Renal pelvis (tissue), 4 donors: ENCODE results near the gene SAMD1. TPM values are rescaled to one million over a fixed set of nuclear protein-coding genes. Genes with fewer than 3 reads are reported as not detected.
"Not testable (repeated sequence)": the region's sequence is repeated elsewhere in the genome, so short reads cannot be mapped to it uniquely, and the experiment has no call there.

ENCODE experiments used
- DNase-seq: peaks from one replicate; pipeline ENCODE4 v3.0.0-alpha.2; 2013
- polyA plus RNA-seq, 3 donors: library from polyadenylated mRNA; unstranded; fragments of 120-200 nt; gene quantifications; one replicate each; pipeline ENCODE4 v1.2.1, GENCODE V29; 2013; ENCODE audit not compliant: insufficient read length in 3 of 3

The SAMD1 gene
- polyA plus RNA-seq, 3 donors, result 38.3 to 61.6 (median 47.8) TPM

GRCh38 chr19:14063105-14063504 is 27.4 kb downstream of the SAMD1 start:
- DNase-seq, result no peak

DNA sequence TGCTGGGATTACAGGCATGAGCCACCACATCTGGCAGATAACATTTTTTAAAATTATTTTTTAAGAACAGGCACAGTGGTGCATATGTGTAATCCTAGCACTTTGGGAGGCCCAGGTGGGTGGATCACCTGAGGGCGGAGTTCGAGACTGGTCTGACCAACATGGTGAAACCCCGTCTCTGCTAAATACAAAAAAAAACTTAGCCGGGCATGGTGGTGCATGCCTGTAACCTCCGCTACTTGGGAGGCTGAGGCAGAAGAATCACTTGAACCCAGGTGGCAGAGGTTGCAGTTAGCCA is 28.0 kb downstream of the SAMD1 start:
- no peak for DNase-seq

GRCh38 chr19:14061751-14062557 is 28.6 kb downstream of the SAMD1 start, which contains the start of gene PALM3:
PALM3 (minus strand) TSS chr19:14062076; CDS start chr19:14061980, 96 bp downstream.
- DNase-seq, result peak; percentile 69

DNA sequence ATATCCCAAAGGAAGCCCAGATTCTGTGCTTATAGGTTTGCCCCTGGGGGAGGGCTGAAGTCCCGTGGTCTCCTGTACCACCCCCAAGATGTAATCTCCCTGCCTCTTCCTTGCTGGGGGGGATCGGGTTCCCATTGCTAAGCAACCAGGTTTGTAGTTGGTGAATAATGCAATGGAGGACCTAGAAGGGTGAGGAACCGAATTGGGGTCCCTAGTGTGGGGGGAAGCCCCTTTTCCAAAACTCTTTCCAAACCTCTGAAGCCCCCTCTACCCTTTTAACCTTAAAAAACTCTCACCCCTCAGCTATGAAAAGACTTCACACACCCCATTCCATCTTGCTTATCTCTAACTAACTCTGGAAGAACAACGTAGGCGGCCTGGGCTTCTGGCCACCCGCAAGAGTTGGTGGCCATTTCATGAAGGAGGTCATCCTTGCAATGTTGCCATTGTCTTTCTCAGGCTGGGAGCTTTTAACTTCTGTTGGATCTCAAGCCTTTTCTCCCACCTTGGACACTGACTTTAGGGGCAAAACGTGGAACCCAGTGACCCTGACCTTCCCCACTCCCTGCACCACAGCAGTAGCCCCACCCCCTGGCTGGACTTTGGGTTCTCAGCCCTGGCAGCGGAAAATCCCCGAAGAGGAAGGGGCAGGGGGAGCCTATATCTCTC is 29.3 kb downstream of the SAMD1 start:
- no peak for DNase-seq

GRCh38 chr19:14059652-14060155 is 30.8 kb downstream of the SAMD1 start:
- no peak for DNase-seq

DNA sequence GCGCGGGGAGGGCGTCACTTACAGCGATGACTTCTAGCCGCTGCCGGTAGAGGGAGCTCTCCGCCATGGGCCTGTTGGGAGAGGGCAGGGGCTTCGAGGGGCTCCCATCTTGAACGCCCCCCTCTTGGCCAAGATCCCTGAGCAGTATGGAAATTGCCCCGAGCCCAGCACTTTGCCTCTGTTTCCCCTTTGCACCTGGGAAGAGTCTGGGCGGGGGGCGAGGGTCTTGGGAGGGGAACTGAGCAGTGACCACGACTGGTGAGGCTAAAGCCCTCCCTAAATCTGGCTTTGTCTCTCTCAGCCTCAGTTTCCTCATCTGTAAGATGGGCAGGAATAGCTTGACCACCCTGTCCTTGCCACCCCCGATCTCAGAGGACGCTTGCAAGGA is 31.5 kb downstream of the SAMD1 start:
- no peak for DNase-seq

- DNase-seq, result no peak
These were observed 32.1 kb downstream of the SAMD1 start for GRCh38 chr19:14058182-14059092.

DNA sequence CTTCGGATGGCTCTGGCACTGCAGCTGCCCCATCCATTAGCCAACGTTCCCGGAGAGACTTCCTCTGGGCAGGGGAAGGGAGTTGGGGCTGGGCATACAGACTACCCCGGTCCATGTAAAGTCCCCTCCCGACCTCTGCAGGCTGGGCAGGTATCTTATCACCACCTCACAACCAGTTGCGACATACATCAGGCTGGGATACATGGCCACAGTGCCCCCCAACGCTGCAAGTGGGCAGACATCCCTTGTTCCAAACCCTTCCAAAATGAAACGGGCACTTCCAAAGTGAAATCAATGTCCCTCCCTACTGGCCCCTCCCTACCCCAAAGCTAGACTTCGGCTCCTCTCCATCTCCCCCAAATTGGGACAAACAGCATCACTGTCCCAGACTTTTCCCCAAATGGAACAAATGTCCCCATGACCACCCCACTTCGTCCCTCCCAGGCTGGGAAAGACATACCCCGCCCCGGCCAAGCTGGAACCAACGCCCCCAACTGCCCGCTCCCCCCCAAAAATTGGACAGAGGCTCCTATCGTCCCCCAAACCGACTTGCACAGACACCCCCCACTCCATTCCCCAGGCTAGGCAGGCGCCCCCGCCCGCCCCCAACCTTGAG is 33.7 kb downstream of the SAMD1 start:
- no peak for DNase-seq

DNA sequence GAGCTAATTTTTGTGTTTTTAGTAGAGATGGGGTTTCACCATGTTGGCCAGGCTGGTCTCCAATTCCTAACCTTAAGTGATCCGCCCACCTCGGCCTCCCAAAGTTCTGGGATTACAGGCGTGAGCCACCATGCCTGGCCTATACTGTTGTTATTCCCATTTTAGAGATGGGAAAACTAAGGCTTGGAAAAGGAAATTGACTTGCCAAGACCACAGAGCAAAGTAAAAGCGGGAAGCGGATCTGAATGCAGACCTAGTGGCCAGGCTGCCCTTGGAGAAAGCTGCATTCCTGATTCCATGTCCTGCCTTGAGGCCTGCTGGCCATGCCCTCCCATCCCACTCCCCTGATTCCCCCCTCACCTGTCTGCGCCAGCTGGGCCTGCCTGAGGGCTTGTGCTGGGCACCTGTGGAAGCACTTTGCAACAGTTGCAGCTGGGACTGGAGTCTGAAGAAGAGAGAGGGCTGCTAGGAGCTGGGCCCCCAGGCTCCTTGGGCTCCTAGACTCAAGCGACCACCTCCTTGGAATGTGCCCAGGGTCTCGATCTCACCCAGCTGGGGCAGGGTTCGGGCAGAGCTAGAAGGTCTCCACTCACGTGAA is 34.4 kb downstream of the SAMD1 start:
- no peak for DNase-seq

GRCh38 chr19:14055396-14055795 is 35.2 kb downstream of the SAMD1 start:
- DNase-seq, result no peak

DNA sequence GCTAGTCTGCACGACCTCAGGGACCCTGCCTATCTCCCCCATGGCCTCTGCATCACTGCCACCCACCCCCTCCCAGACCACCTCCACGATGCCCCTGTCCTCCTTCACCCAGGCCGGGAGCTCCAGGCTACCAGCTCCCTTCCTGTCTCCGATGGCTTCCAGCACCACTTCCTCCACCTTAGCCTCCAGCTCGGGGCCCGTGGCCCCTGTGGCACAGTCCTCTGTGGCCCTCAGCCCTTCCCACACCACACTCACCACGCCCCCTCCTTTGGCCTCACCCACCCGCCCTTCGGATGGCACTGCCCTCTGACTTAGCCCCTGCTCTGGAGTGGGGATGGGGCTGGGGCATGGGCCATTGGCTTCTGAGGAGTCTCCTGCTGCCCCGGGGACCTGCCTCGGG is 35.8 kb downstream of the SAMD1 start:
- DNase-seq, result no peak

- no peak for DNase-seq
These were observed 36.5 kb downstream of the SAMD1 start for GRCh38 chr19:14054099-14054498.

DNA sequence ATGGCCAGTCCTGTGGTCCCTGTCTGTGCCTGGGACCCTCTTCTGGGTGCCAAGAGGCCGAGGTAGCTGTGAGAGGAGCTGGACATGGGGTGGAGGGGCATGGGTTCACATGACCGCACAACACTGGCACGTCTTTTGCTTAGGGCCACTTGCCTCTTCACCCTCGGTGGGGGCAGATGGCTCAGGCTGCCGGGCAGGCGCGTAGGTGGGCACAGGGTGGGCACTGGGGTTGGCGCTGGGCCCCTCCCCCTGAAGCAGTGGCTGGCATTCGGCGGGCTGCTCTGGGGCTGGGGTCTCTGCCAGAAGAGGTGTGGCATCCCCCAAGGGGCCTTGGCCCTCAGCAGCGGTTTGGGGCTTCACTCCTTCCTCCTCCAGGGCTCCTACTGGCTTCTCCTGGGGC is 37.1 kb downstream of the SAMD1 start:
- no peak for DNase-seq

DNA sequence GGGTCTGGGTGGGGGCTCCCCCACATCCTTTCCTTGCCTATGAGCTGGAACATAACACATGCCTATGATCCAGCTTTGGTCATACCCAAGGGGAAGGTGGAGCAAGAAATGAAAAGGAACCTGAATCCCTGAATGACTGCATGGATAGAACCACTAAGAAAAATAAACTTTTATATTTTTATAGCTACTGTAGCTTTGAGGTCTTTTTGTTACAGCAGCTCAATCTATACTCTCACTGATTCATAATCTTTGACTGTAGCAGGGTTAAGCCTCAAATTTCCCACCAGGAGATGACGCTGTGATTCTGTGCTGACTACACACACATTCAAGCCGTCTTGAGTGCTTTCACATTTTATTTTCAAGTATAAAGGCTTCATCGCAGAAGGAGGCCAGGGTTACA is 37.5 kb downstream of the SAMD1 start:
- no peak for DNase-seq

- DNase-seq, result no peak
These were observed 38.1 kb downstream of the SAMD1 start for GRCh38 chr19:14052470-14052869.

DNA sequence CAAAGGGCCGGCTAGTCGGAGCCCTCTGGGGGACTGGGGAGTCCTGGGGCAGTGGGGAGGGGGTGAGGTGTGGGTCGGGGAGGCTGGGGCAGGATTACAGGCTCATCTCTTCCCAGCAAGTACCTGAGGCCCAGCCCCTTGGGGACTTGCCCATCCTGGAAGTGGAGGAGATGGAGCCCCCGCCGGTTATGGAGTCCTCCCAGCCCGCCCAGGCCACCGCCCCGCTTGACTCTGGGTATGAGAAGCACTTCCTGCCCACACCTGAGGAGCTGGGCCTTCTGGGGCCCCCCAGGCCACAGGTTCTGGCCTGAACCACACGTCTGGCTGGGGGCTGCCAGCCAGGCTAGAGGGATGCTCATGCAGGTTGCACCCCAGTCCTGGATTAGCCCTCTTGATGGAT is 38.6 kb downstream of the SAMD1 start:
- DNase-seq, result no peak

GRCh38 chr19:14050961-14051360 is 39.6 kb downstream of the SAMD1 start:
- DNase-seq, result not testable (repeated sequence)

DNA sequence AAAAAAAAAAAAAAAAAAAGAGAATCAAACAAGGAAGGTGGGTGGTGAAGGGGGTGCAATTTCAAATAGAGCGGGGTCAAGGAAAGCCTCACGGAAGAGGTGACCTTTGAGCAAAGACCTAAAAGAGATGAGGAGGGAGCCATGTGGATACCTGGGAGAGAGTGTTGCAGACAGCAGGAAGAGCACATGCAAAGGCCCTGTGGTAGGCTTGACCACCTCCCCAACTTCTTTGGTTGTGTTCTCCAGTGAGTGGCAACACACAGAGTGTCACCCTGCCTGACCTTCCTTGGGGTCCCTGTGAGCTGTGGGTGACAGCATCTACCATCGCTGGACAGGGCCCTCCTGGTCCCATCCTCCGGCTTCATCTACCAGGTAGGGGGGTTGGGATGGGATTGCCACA is 40.0 kb downstream of the SAMD1 start:
- DNase-seq, result no peak

- DNase-seq, result no peak
These were observed 42.0 kb downstream of the SAMD1 start for GRCh38 chr19:14048443-14049153.

GRCh38 chr19:14047866-14048265 is 42.7 kb downstream of the SAMD1 start:
- DNase-seq, result not testable (repeated sequence)
